Right lobe of liver (tissue), 6 donors: ENCODE results near the gene PARP8. TPM values are rescaled to one million over a fixed set of nuclear protein-coding genes. Genes with fewer than 3 reads are reported as not detected.

Experiments
- ATAC-seq, 4 donors: fragments of 200-7000 bp; cut with Tn5 transposase; one replicate each; pipeline ENCODE4 v1.9.1; 2020; ENCODE audit warnings: mild to moderate bottlenecking in 4 of 4, moderate library complexity in 4 of 4
- DNase-seq, 3 donors: peaks; one replicate each; pipeline ENCODE4 v3.0.0-alpha.2; 2020
- H3K27ac ChIP-seq, 3 donors: fragments of 200-600 bp; one replicate each; pipeline ENCODE4 v1.8.0; 2022
- H3K27me3 ChIP-seq, 2 donors: fragments of 200-600 bp; one replicate each; pipeline ENCODE4 v1.8.0; 2022
- H3K36me3 ChIP-seq, 4 donors: fragments of 200-600 bp; sonication (generic) in 1 of 4; one replicate each; pipeline versions ENCODE4 v1.5.1 to v1.8.0; 2017 to 2022; ENCODE audit warnings: control low read depth in 1 of 4
- H3K4me1 ChIP-seq, 4 donors: fragments of 200-600 bp; sonication (generic) in 1 of 4; one replicate each; pipeline versions ENCODE4 v1.5.1 to v1.8.0; 2017 to 2022; ENCODE audit warnings: control low read depth in 1 of 4
- H3K4me3 ChIP-seq, 3 donors: fragments of 200-600 bp; one replicate each; pipeline ENCODE4 v1.8.0; 2022
- H3K9me3 ChIP-seq, 4 donors: fragments of 200-600 bp; sonication (generic) in 1 of 4; one replicate each; pipeline versions ENCODE4 v1.5.1 to v1.8.0; 2017 to 2022; ENCODE audit warnings: control low read depth in 1 of 4
- CTCF ChIP-seq, 4 donors: fragments of 200-600 bp in 3 of 4; fragments of 450-650 bp in 1 of 4; IDR thresholded peaks; one replicate each; pipeline versions ENCODE4 v1.5.1 to v1.8.0; 2016 to 2022; ENCODE audit warnings: antibody characterized with exemption in 4 of 4, mild to moderate bottlenecking in 2 of 4
- POLR2A ChIP-seq: fragments of 450-650 bp; IDR thresholded peaks from one replicate; pipeline ENCODE4 v1.6.1; 2017; ENCODE audit warnings: antibody characterized with exemption, mild to moderate bottlenecking
- WGBS: methylation state at CpG from one replicate; pipeline ENCODE4 v1.1.6; 2018; ENCODE audit warnings: low coverage, low lambda C conversion rate; ENCODE audit not compliant: insufficient coverage; ENCODE audit errors: missing lambda C conversion rate; 5-methylcytosine and 5-hydroxymethylcytosine counted together
- intact Hi-C, 2 donors: fragments of 100-400 bp; cut with DNase I; formaldehyde crosslinking; loops; one replicate each; pipeline versions ENCODE4 v1.11.2 to v1.14.1; 2022
- total RNA-seq, 6 experiments: library from RNA; depleted of rRNA in 2 of 6; stranded (reverse); fragments of >200 nt in 2 of 6; fragmentation: NEBNext Ultra II Directional in 3 of 6; extraction: Animal tissue kit (Norgen Biotek cat#: 25700) in 3 of 6; gene quantifications; one replicate each; pipeline versions ENCODE4 v1.1.0 to v1.2.4, GENCODE V29; 2016 to 2023
- donor health status: DM: no; HTN: yes; CAD: no.
- donor health status: DM: no; HTN: no; CAD: no.
- donor health status: DM: no; HTN: no; CAD: no.
- donor health status: DM: no; HTN: yes; CAD: no.
- donor health status: DM: no; HTN: yes; CAD: no.

PARP8 gene
- total RNA-seq, 6 experiments from 2014 or later: 4.9 to 14.1 (median 10.1) TPM

- TF ChIP-seq POLR2A: no peak
- no peak for TF ChIP-seq CTCF (IDR thresholded peaks at IDR 0.05)
- 52% methylated on average over 2 of the region's 2 CpGs for WGBS
- intact Hi-C loops: no loop called here
Observed at GRCh38 chr5:50749181-50749580, 82.7 kb downstream of the PARP8 start.

GRCh38 chr5:50749873-50750272 is 83.4 kb downstream of the PARP8 start:
- H3K4me1 ChIP-seq: peaks cover 0 to 8% (median 3%) of the 10 kb centered on the region in 4 donors
- no peaks in the 10 kb centered on the region for H3K27me3 ChIP-seq
- no peak overlapping the region for H3K4me3 ChIP-seq
- no peaks in the 10 kb centered on the region for H3K36me3 ChIP-seq
- DNase-seq (no peak), ATAC-seq (no peak)
- no peaks in the 10 kb centered on the region for H3K9me3 ChIP-seq
- intact Hi-C loops: no loop called here
- H3K27ac ChIP-seq: no peak overlapping the region
- TF ChIP-seq POLR2A (no peak), CTCF (IDR thresholded peaks at IDR 0.05) (no peak)
- WGBS: 72% methylated on average over 3 of the region's 3 CpGs

More at GRCh38 chr5:50749181-50749580, 82.7 kb downstream of the PARP8 start:
- Histone ChIP-seq H3K4me3 (no peak overlapping the region), H3K27me3 (no peaks in the 10 kb centered on the region), H3K27ac (no peak overlapping the region), H3K9me3 (no peaks in the 10 kb centered on the region), H3K4me1 (peaks cover 0 to 8% (median 3%) of the 10 kb centered on the region in 4 donors), H3K36me3 (no peaks in the 10 kb centered on the region)
- DNase-seq (no peak), ATAC-seq (no peak)

- no peak for DNase-seq
- no peak for TF ChIP-seq POLR2A
- TF ChIP-seq CTCF (IDR thresholded peaks at IDR 0.05): peak; percentile 77 to 82 (median 81)
- Histone ChIP-seq H3K9me3 (no peaks in the 10 kb centered on the region), H3K4me1 (no peaks in the 10 kb centered on the region), H3K27ac (no peak overlapping the region), H3K27me3 (no peaks in the 10 kb centered on the region), H3K36me3 (no peaks in the 10 kb centered on the region), H3K4me3 (no peak overlapping the region)
- ATAC-seq: peak; percentile 88 to 95 (median 94)
- intact Hi-C loops: no loop called here
- WGBS: 62% methylated on average over 5 of the region's 5 CpGs
Observed at GRCh38 chr5:50751064-50751657, 84.7 kb downstream of the PARP8 start.

GRCh38 chr5:50752800-50753199 is 86.4 kb downstream of the PARP8 start:
- Histone ChIP-seq H3K4me3 (no peak overlapping the region), H3K27me3 (no peaks in the 10 kb centered on the region), H3K4me1 (no peaks in the 10 kb centered on the region), H3K27ac (no peak overlapping the region), H3K36me3 (no peaks in the 10 kb centered on the region), H3K9me3 (no peaks in the 10 kb centered on the region)
- ATAC-seq (no peak), DNase-seq (no peak)
- TF ChIP-seq CTCF (IDR thresholded peaks at IDR 0.05) (no peak), POLR2A (no peak)
- intact Hi-C loops: no loop called here
